HepG2 (cell line): ENCODE results near the gene SNAP25. TPM values are rescaled to one million over a fixed set of nuclear protein-coding genes. Genes with fewer than 3 reads are reported as not detected.

Source experiments
- AKAP8 ChIP-seq: sonication (generic); formaldehyde crosslinking; IDR thresholded peaks from 2 replicates; pipeline ENCODE4 v1.5.1; 2020; ENCODE audit warnings: mild to moderate bottlenecking, missing genetic modification reagents
- CHCHD3 ChIP-seq: sonication (generic); formaldehyde crosslinking; IDR thresholded peaks from 2 replicates; pipeline ENCODE4 v1.8.0; 2022; ENCODE audit warnings: mild to moderate bottlenecking, missing genetic modification reagents, moderate library complexity
- JDP2 ChIP-seq: sonication (generic); formaldehyde crosslinking; IDR thresholded peaks from 2 replicates; pipeline ENCODE4 v1.8.1; 2022; ENCODE audit warnings: missing genetic modification reagents, borderline replicate concordance
- MBNL3 ChIP-seq: fragments of 250-450 bp; sonication (Bioruptor Pico); conservative IDR thresholded peaks from 2 replicates; pipeline ENCODE4 v1.8.0; 2022; ENCODE audit warnings: mild to moderate bottlenecking, inconsistent platforms
- MED8 ChIP-seq: sonication (generic); formaldehyde crosslinking; IDR thresholded peaks from 2 replicates; pipeline ENCODE4 v1.8.1; 2023; ENCODE audit warnings: mild to moderate bottlenecking, missing genetic modification reagents; ENCODE audit not compliant: insufficient replicate concordance
- SOX13 ChIP-seq, 3 experiments: fragments of 450-650 bp in 1 of 3; sonication (generic) in 1 of 3; formaldehyde crosslinking in 1 of 3; IDR thresholded peaks in 2 of 3; conservative IDR thresholded peaks in 1 of 3; 2 replicates each; pipeline versions ENCODE4 v1.5.0 to v1.6.1; 2016 to 2020; ENCODE audit warnings: antibody characterized with exemption in 1 of 3, mild to moderate bottlenecking in 1 of 3, missing compliant biosample characterization in 1 of 3, missing genetic modification reagents in 1 of 3, moderate library complexity in 1 of 3
- ZFP62 ChIP-seq: sonication (generic); formaldehyde crosslinking; IDR thresholded peaks from 2 replicates; pipeline ENCODE4 v1.4.0; 2020; ENCODE audit warnings: missing genetic modification reagents
- ZNF30 ChIP-seq: sonication (generic); formaldehyde crosslinking; IDR thresholded peaks from 2 replicates; pipeline ENCODE4 v1.5.0; 2020; ENCODE audit warnings: mild to moderate bottlenecking, missing genetic modification reagents
- ZNF563 ChIP-seq: sonication (generic); formaldehyde crosslinking; IDR thresholded peaks from 2 replicates; pipeline ENCODE4 v1.8.0; 2022; ENCODE audit warnings: mild to moderate bottlenecking, moderate library complexity, missing genetic modification reagents
- ZSCAN12 ChIP-seq: sonication (generic); formaldehyde crosslinking; IDR thresholded peaks from 2 replicates; pipeline ENCODE4 v1.9.0; 2021; ENCODE audit warnings: mild to moderate bottlenecking, missing genetic modification reagents
- polyA plus RNA-seq, 8 experiments: library from polyadenylated mRNA; depleted of rRNA in 3 of 8; stranded (reverse) in 7 of 8; unstranded in 1 of 8; fragments of >200 nt; fragmentation: Illumina TruSeq in 4 of 8; extraction: Trizol in 4 of 8; gene quantifications; 2 replicates each; pipeline versions ENCODE4 v1.2.1 to v1.2.3, GENCODE V29; 2011 to 2016; ENCODE audit warnings: low read depth in 4 of 8, missing spikeins in 1 of 8, mixed read lengths in 1 of 8; ENCODE audit not compliant: insufficient read depth in 1 of 8
- total RNA-seq, 5 experiments: library from RNA; depleted of rRNA; stranded (reverse); fragments of >200 nt; fragmentation: Illumina TruSeq; extraction: Trizol; gene quantifications; 2 replicates each; pipeline ENCODE4 v1.2.3, GENCODE V29; 2016; ENCODE audit warnings: low read depth in 1 of 5
- TF ChIP-seq, protein P1 (sequence below): sonication (generic); formaldehyde crosslinking; IDR thresholded peaks from 2 replicates; pipeline ENCODE4 v1.4.0; 2020; ENCODE audit warnings: missing genetic modification reagents
- TF ChIP-seq, protein P2 (sequence below): sonication (generic); formaldehyde crosslinking; IDR thresholded peaks from 2 replicates; pipeline ENCODE4 v1.5.1; 2020; ENCODE audit warnings: mild to moderate bottlenecking, missing genetic modification reagents, moderate library complexity
- TF ChIP-seq, protein P3 (sequence below): sonication (generic); formaldehyde crosslinking; IDR thresholded peaks from one replicate; pipeline ENCODE4 v1.5.1; 2020; ENCODE audit warnings: mild to moderate bottlenecking, missing genetic modification reagents; ENCODE audit errors: not compliant biosample characterization
- TF ChIP-seq, protein P4 (sequence below): sonication (generic); formaldehyde crosslinking; IDR thresholded peaks from 2 replicates; pipeline ENCODE4 v1.9.0; 2022; ENCODE audit warnings: missing genetic modification reagents, mild to moderate bottlenecking, borderline replicate concordance

SNAP25 gene
- total and polyA plus RNA-seq, 2 of the 13 experiments (the other 11 are each of a cell fraction or from before 2014, with no cell fraction given) = not detected

DNA sequence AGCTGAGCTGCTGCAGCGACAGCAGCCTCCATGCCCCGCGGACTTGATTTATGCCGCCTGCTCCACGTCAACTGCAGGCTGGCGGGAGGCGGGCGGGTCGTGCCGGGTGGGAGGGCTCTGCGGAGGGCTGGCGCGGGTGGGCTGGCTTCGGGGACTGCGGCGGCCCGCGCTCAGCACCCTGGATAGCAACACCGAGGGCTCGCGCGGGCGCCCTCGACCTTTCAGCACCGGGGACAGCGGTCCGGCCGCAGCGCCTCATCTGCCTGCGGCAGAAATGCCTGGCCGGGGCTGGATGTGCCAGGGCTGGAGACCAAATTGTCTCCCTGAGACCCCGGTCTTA, 792 bp downstream of the SNAP25 start (continued):
- TF ChIP-seq, protein P1, sequence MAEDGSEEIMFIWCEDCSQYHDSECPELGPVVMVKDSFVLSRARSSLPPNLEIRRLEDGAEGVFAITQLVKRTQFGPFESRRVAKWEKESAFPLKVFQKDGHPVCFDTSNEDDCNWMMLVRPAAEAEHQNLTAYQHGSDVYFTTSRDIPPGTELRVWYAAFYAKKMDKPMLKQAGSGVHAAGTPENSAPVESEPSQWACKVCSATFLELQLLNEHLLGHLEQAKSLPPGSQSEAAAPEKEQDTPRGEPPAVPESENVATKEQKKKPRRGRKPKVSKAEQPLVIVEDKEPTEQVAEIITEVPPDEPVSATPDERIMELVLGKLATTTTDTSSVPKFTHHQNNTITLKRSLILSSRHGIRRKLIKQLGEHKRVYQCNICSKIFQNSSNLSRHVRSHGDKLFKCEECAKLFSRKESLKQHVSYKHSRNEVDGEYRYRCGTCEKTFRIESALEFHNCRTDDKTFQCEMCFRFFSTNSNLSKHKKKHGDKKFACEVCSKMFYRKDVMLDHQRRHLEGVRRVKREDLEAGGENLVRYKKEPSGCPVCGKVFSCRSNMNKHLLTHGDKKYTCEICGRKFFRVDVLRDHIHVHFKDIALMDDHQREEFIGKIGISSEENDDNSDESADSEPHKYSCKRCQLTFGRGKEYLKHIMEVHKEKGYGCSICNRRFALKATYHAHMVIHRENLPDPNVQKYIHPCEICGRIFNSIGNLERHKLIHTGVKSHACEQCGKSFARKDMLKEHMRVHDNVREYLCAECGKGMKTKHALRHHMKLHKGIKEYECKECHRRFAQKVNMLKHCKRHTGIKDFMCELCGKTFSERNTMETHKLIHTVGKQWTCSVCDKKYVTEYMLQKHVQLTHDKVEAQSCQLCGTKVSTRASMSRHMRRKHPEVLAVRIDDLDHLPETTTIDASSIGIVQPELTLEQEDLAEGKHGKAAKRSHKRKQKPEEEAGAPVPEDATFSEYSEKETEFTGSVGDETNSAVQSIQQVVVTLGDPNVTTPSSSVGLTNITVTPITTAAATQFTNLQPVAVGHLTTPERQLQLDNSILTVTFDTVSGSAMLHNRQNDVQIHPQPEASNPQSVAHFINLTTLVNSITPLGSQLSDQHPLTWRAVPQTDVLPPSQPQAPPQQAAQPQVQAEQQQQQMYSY (CRISPR knock-in tag) = peak; percentile 87
- TF ChIP-seq, protein P2, sequence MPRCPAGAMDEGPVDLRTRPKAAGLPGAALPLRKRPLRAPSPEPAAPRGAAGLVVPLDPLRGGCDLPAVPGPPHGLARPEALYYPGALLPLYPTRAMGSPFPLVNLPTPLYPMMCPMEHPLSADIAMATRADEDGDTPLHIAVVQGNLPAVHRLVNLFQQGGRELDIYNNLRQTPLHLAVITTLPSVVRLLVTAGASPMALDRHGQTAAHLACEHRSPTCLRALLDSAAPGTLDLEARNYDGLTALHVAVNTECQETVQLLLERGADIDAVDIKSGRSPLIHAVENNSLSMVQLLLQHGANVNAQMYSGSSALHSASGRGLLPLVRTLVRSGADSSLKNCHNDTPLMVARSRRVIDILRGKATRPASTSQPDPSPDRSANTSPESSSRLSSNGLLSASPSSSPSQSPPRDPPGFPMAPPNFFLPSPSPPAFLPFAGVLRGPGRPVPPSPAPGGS = peak; percentile 99
- TF ChIP-seq MED8 (CRISPR knock-in tag) = peak; percentile 45
- no peak for TF ChIP-seq SOX13 (IDR thresholded peaks at IDR 0.05)
- peak in 1 of 2 experiments; percentile 85; a peak in 2 of 4 replicates for TF ChIP-seq SOX13 (CRISPR knock-in tag; conservative IDR thresholded peaks at IDR 0.05 in 1 of 2, IDR thresholded peaks at IDR 0.05 in 1 of 2)
- peak; percentile 92 for TF ChIP-seq AKAP8
- peak; percentile 97 for TF ChIP-seq ZNF30 (CRISPR knock-in tag)
- TF ChIP-seq MBNL3 (CRISPR knock-in tag) = no peak
- no peak for TF ChIP-seq ZFP62 (CRISPR knock-in tag)
- TF ChIP-seq CHCHD3 = peak; percentile 99; the same call in 1 of the 2 replicates
- TF ChIP-seq, protein P3, sequence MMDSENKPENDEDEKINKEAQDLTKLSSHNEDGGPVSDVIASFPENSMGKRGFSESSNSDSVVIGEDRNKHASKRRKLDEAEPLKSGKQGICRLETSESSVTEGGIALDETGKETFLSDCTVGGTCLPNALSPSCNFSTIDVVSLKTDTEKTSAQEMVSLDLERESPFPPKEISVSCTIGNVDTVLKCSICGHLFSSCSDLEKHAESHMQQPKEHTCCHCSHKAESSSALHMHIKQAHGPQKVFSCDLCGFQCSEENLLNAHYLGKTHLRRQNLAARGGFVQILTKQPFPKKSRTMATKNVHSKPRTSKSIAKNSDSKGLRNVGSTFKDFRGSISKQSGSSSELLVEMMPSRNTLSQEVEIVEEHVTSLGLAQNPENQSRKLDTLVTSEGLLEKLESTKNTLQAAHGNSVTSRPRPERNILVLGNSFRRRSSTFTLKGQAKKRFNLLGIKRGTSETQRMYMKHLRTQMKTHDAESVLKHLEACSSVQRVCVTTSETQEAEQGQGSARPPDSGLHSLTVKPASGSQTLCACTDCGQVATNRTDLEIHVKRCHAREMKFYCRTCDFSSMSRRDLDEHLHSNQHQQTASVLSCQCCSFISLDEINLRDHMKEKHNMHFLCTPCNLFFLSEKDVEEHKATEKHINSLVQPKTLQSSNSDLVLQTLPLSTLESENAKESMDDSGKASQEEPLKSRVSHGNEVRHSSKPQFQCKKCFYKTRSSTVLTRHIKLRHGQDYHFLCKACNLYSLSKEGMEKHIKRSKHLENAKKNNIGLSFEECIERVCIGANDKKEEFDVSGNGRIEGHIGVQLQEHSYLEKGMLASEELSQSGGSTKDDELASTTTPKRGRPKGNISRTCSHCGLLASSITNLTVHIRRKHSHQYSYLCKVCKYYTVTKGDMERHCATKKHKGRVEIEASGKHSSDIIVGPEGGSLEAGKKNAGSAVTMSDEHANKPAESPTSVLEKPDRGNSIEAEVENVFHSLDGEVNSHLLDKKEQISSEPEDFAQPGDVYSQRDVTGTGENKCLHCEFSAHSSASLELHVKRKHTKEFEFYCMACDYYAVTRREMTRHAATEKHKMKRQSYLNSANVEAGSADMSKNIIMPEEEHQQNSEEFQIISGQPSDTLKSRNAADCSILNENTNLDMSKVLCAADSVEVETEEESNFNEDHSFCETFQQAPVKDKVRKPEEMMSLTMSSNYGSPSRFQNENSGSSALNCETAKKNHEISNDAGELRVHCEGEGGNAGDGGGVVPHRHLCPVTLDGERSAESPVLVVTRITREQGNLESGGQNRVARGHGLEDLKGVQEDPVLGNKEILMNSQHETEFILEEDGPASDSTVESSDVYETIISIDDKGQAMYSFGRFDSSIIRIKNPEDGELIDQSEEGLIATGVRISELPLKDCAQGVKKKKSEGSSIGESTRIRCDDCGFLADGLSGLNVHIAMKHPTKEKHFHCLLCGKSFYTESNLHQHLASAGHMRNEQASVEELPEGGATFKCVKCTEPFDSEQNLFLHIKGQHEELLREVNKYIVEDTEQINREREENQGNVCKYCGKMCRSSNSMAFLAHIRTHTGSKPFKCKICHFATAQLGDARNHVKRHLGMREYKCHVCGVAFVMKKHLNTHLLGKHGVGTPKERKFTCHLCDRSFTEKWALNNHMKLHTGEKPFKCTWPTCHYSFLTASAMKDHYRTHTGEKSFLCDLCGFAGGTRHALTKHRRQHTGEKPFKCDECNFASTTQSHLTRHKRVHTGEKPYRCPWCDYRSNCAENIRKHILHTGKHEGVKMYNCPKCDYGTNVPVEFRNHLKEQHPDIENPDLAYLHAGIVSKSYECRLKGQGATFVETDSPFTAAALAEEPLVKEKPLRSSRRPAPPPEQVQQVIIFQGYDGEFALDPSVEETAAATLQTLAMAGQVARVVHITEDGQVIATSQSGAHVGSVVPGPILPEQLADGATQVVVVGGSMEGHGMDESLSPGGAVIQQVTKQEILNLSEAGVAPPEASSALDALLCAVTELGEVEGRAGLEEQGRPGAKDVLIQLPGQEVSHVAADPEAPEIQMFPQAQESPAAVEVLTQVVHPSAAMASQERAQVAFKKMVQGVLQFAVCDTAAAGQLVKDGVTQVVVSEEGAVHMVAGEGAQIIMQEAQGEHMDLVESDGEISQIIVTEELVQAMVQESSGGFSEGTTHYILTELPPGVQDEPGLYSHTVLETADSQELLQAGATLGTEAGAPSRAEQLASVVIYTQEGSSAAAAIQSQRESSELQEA (CRISPR knock-in tag) = peak; percentile 99
- peak; percentile 100 for TF ChIP-seq ZSCAN12 (CRISPR knock-in tag)
- TF ChIP-seq, protein P4, sequence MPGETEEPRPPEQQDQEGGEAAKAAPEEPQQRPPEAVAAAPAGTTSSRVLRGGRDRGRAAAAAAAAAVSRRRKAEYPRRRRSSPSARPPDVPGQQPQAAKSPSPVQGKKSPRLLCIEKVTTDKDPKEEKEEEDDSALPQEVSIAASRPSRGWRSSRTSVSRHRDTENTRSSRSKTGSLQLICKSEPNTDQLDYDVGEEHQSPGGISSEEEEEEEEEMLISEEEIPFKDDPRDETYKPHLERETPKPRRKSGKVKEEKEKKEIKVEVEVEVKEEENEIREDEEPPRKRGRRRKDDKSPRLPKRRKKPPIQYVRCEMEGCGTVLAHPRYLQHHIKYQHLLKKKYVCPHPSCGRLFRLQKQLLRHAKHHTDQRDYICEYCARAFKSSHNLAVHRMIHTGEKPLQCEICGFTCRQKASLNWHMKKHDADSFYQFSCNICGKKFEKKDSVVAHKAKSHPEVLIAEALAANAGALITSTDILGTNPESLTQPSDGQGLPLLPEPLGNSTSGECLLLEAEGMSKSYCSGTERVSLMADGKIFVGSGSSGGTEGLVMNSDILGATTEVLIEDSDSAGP (CRISPR knock-in tag) = peak; percentile 62
- TF ChIP-seq JDP2 (CRISPR knock-in tag) = peak; percentile 99
- peak; percentile 99 for TF ChIP-seq ZNF563 (CRISPR knock-in tag)
